Measurements from ENCODE around the gene JAM3. TPM values are rescaled to one million over a fixed set of nuclear protein-coding genes. Genes with fewer than 3 reads are reported as not detected.
A peak's percentile ranks its signal among the peaks of the same experiment; 100 is the strongest.

The JAM3 gene
- total RNA-seq, 4 donors from 2014 or later, result 10.9 to 14.7 (median 12.1) TPM

- TF ChIP-seq POLR2A (IDR thresholded peaks at IDR 0.05) (no peak), EP300 (IDR thresholded peaks at IDR 0.05) (no peak), POLR2AphosphoS5 (IDR thresholded peaks at IDR 0.05) (no peak), CTCF (IDR thresholded peaks at IDR 0.05) (no peak)
- Histone ChIP-seq H3K27me3 (peaks cover 8% of the 10 kb centered on the region), H3K36me3 (no peaks in the 10 kb centered on the region), H3K27ac (no peak overlapping the region), H3K4me3 (no peak overlapping the region), H3K9me3 (no peaks in the 10 kb centered on the region), H3K4me1 (peaks cover 16% of the 10 kb centered on the region)
- WGBS, result 41% methylated on average over 26 of the region's 26 CpGs
- DNase-seq (ENCODE audit: low spot score in 2 of 2), result peak; percentile 46 to 77
These were observed 15.6 kb upstream of the JAM3 start for GRCh38 chr11:134052988-134053945.

DNA sequence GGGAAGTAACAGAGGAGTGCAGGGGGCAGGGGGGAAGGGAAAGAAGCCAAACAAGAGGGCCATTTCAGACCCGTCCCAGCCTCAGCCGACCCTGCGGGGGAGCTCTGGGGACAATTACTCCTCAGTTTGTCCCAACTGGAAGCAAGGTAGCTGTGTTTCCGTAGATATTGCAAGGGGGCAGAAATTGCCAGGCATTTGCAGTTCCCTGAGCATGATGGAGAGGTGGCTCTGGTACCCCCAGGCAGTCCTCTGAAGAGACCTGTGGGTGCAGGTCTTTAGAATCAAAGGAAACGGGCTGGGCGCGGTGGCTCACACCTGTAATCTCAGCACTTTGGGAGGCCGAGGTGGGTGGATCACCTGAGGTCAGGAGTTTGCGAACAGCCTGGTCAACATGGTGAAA is 13.8 kb upstream of the JAM3 start:
- TF ChIP-seq CTCF (IDR thresholded peaks at IDR 0.05) (no peak), EP300 (IDR thresholded peaks at IDR 0.05) (no peak), POLR2A (IDR thresholded peaks at IDR 0.05) (no peak), POLR2AphosphoS5 (IDR thresholded peaks at IDR 0.05) (no peak)
- WGBS, result 91% methylated on average over 9 of the region's 9 CpGs
- Histone ChIP-seq H3K4me1 (peaks cover 16% of the 10 kb centered on the region), H3K4me3 (no peak overlapping the region), H3K9me3 (no peaks in the 10 kb centered on the region), H3K36me3 (no peaks in the 10 kb centered on the region), H3K27me3 (peaks cover 7% of the 10 kb centered on the region), H3K27ac (no peak overlapping the region)
- DNase-seq (ENCODE audit: low spot score in 2 of 2), result peak in 1 of 2 donors; percentile 57

- no peak overlapping the region for H3K4me3 ChIP-seq
- DNase-seq (ENCODE audit: low spot score in 2 of 2), result no peak
- peaks cover 4% of the 10 kb centered on the region for H3K27me3 ChIP-seq
- H3K36me3 ChIP-seq, result no peaks in the 10 kb centered on the region
- TF ChIP-seq CTCF (IDR thresholded peaks at IDR 0.05) (no peak), POLR2A (IDR thresholded peaks at IDR 0.05) (no peak), POLR2AphosphoS5 (IDR thresholded peaks at IDR 0.05) (no peak), EP300 (IDR thresholded peaks at IDR 0.05) (no peak)
- H3K9me3 ChIP-seq, result no peaks in the 10 kb centered on the region
- H3K4me1 ChIP-seq, result no peaks in the 10 kb centered on the region
- H3K27ac ChIP-seq, result no peak overlapping the region
- WGBS, result 76% methylated on average over 3 of the region's 3 CpGs
These were observed 8.6 kb upstream of the JAM3 start for GRCh38 chr11:134060316-134060715.

DNA sequence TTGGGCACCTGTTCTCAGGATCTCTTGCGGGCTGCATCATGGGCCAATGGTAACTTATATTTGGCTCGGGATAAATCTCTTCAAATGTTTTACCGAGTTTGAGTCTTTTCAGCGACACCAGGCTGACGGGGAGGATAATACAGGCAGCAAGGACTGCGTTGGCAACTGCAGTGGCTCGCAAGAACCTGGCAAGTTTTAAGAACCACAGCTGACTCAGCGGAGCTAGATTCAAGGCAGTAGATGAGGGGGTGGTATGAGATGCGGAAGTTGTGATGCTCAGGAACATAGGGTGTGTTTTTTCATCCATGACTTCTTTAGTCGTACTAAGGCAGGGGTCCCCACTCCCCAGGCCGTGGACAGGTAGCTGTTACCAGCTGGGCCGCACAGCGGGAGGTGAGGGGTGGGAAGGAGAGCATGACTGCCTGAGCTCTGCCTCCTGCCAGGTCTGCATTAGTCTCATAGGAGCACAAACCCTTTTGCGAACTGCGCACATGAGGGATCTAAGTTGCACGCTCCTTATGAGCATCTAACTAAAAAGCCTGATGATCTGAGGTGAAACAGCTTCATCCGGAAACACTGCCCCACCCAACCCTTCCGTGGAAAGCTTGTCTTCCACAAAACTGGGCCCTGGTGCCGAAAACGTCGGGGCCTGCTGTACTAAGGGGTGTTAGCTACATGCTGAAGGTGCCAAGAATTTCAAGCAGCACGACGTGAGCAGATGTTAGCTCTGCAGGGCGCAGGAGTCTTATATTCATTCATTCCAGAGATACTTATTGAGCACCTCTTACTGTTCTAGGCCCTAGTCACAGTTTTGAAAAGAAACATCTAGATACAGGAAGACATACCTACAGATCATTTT is 6.4 kb upstream of the JAM3 start:
- H3K36me3 ChIP-seq, result no peaks in the 10 kb centered on the region
- H3K4me1 ChIP-seq, result no peaks in the 10 kb centered on the region
- no peaks in the 10 kb centered on the region for H3K9me3 ChIP-seq
- no peak overlapping the region for H3K27ac ChIP-seq
- H3K27me3 ChIP-seq, result peaks cover 4% of the 10 kb centered on the region
- no peak overlapping the region for H3K4me3 ChIP-seq
- WGBS, result 85% methylated on average over 24 of the region's 24 CpGs
- DNase-seq (ENCODE audit: low spot score in 2 of 2), result peak in 1 of 2 donors; percentile 66
- TF ChIP-seq CTCF (IDR thresholded peaks at IDR 0.05) (no peak), POLR2A (IDR thresholded peaks at IDR 0.05) (no peak), POLR2AphosphoS5 (IDR thresholded peaks at IDR 0.05) (no peak), EP300 (IDR thresholded peaks at IDR 0.05) (no peak)

DNA sequence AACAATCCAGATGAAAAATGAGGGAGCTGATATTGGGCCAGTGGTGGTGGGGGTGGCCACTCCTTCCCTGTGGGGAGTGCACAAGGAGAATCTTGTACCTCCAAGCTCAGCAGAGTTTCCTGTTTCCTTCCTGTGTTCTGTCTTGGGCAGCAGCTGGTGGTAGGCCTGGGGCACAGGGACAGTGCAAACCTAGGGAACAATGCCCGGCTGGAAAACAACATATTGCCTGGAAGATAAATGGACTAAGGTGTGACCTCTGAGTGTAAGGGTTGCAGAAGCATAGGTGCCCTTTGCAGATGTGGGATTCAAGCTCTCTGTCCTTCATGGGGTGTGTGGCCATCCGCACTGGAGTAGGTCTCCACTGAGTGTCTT is 5.8 kb upstream of the JAM3 start:
- 94% methylated on average over 2 of the region's 2 CpGs for WGBS
- H3K27me3 ChIP-seq, result peaks cover 4% of the 10 kb centered on the region
- no peak overlapping the region for H3K4me3 ChIP-seq
- H3K4me1 ChIP-seq, result no peaks in the 10 kb centered on the region
- H3K27ac ChIP-seq, result no peak overlapping the region
- H3K36me3 ChIP-seq, result no peaks in the 10 kb centered on the region
- TF ChIP-seq POLR2A (IDR thresholded peaks at IDR 0.05) (no peak), CTCF (IDR thresholded peaks at IDR 0.05) (no peak), EP300 (IDR thresholded peaks at IDR 0.05) (no peak), POLR2AphosphoS5 (IDR thresholded peaks at IDR 0.05) (no peak)
- H3K9me3 ChIP-seq, result no peaks in the 10 kb centered on the region
- DNase-seq (ENCODE audit: low spot score in 2 of 2), result no peak

All from suprapubic skin (tissue), 4 donors.